Activated CD8-positive, alpha-beta T cell treated with anti-CD3 and anti-CD28 coated beads for 36 hours (primary cell): ENCODE measurements around the gene CAVIN1. TPM values are rescaled to one million over a fixed set of nuclear protein-coding genes. Genes with fewer than 3 reads are reported as not detected.

Experiments
- ATAC-seq: fragments of 200-7000 bp; cut with Tn5 transposase; one replicate; pipeline ENCODE4 v1.10.0; 2021; ENCODE audit warnings: mild to moderate bottlenecking, moderate library complexity
- CTCF ChIA-PET: fragments of 350-600 bp; sonication (Branson Sonifier 250); formaldehyde crosslinking; loops from one replicate; lab custom pipeline; 2021; ENCODE audit warnings: antibody characterized with exemption; lab: Charles Lee
- POLR2A ChIA-PET: fragments of 350-600 bp; sonication (Branson Sonifier 250); formaldehyde crosslinking; loops from one replicate; lab custom pipeline; 2021; ENCODE audit warnings: antibody characterized with exemption; lab: Charles Lee
- DNase-seq: peaks from one replicate; pipeline ENCODE4 v3.0.0-alpha.2; 2020
- H3K27ac Mint-ChIP-seq: one replicate; pipeline ENCODE4 v1.8.0; 2021; ENCODE audit warnings: mild to moderate bottlenecking, mixed read lengths
- H3K27me3 Mint-ChIP-seq: one replicate; pipeline ENCODE4 v1.8.0; 2021; ENCODE audit warnings: mixed read lengths
- H3K36me3 Mint-ChIP-seq: one replicate; pipeline ENCODE4 v1.8.0; 2021; ENCODE audit warnings: low read depth, mixed read lengths
- H3K4me1 Mint-ChIP-seq: one replicate; pipeline ENCODE4 v1.8.0; 2021; ENCODE audit warnings: low read depth, mixed read lengths
- H3K4me3 Mint-ChIP-seq: one replicate; pipeline ENCODE4 v1.8.0; 2021; ENCODE audit warnings: mild to moderate bottlenecking, moderate library complexity, mixed read lengths
- H3K9me3 Mint-ChIP-seq: one replicate; pipeline ENCODE4 v1.8.0; 2021; ENCODE audit warnings: mixed read lengths
- intact Hi-C: fragments of 100-400 bp; cut with micrococcal nuclease; formaldehyde crosslinking; loops from one replicate; pipeline ENCODE4 v1.10.0; 2022
- total RNA-seq, 2 experiments: library from RNA; stranded (reverse); gene quantifications; one replicate each; pipeline ENCODE4 v1.2.3, GENCODE V29; 2021
- TF ChIP-seq, protein P1 (sequence below): fragments of 200-600 bp; IDR thresholded peaks from one replicate; pipeline ENCODE4 v1.8.0; 2022; ENCODE audit warnings: antibody characterized with exemption, mild to moderate bottlenecking

The CAVIN1 gene
- total RNA-seq, 2 experiments from 2014 or later = 1.8 to 2.0 TPM

DNA sequence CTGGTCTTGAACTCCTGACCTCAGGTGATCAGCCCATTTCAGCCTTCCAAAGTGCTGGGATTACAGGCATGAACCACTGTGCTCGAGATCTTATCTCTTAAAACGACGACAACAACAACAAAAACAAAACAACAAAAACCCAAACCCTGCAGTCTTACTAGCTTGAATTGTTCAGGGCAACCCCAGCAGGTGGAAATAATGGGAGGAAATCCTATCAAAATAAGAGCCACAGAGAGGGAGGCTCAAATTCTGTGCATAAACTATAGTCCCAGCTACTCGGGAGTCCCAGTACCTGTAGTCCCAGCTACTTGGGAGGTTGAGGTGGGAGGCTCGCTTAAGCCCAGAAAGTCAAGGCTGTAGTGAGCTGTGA is 19.1 kb upstream of the CAVIN1 start:
- POLR2A ChIA-PET = interaction anchor here (0.6 kb wide), 1 partner anchor 64 kb away, joined by 3 read pairs; no protein-coding TSS in a partner anchor
- intact Hi-C loops = no loop called here
- no peak overlapping the region for H3K27ac Mint-ChIP-seq
- H3K4me3 Mint-ChIP-seq = no peak overlapping the region
- peaks cover 6% of the 10 kb centered on the region for H3K27me3 Mint-ChIP-seq
- H3K36me3 Mint-ChIP-seq = no peaks in the 10 kb centered on the region
- CTCF ChIA-PET = interaction anchor here (1.5 to 3.5 kb wide), 5 partner anchors 18 to 120 kb away, joined by 3 to 34 read pairs (median 6); no protein-coding TSS in a partner anchor
- DNase-seq (no peak), ATAC-seq (no peak)
- no peaks in the 10 kb centered on the region for H3K9me3 Mint-ChIP-seq
- TF ChIP-seq, protein P1, sequence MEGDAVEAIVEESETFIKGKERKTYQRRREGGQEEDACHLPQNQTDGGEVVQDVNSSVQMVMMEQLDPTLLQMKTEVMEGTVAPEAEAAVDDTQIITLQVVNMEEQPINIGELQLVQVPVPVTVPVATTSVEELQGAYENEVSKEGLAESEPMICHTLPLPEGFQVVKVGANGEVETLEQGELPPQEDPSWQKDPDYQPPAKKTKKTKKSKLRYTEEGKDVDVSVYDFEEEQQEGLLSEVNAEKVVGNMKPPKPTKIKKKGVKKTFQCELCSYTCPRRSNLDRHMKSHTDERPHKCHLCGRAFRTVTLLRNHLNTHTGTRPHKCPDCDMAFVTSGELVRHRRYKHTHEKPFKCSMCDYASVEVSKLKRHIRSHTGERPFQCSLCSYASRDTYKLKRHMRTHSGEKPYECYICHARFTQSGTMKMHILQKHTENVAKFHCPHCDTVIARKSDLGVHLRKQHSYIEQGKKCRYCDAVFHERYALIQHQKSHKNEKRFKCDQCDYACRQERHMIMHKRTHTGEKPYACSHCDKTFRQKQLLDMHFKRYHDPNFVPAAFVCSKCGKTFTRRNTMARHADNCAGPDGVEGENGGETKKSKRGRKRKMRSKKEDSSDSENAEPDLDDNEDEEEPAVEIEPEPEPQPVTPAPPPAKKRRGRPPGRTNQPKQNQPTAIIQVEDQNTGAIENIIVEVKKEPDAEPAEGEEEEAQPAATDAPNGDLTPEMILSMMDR = no peak
- H3K4me1 Mint-ChIP-seq = peaks cover 11% of the 10 kb centered on the region

DNA sequence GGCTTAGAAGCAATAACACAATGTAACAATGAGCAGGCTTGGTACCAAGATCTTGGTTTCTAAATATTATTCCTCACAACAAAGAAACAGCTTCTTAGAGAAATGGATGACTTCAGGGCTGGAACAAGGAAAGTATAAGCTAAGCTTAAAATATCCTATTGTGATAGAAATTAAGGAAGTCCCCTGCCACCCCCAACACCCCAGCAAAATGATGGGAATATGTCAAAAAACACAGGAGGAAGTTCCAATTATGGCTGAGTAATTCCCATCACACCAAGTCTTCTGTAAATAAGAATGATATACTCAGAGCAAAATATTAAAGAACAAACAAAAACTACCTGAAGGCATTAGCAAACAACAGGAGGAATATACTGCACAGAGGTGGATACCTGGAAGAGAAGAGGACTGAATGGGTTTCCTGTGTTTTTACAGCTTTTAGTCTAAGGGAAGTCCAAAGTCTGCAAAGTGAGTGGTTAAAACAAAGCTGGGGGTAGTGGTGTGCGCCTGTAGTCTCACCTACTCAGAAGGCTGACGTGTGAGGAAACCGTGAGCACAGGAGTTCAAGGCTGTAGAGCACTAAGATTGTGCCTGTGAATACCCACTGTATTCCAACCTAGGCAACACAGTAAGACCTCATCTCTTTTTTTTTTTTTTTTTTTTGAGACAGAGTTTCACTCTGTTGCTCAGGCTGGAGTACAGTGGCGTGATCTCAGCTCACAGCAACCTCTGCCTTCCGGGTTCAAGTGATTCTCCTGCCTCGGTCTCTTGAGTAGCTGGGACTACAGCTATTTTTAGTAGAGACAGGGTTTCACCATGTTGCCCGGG is 18.5 kb upstream of the CAVIN1 start:
- DNase-seq (no peak), ATAC-seq (no peak)
- H3K36me3 Mint-ChIP-seq = no peaks in the 10 kb centered on the region
- CTCF ChIA-PET = interaction anchor here (0.6 to 3.5 kb wide), 9 partner anchors 9 to 172 kb away, joined by 3 to 34 read pairs (median 4); no protein-coding TSS in a partner anchor
- H3K27ac Mint-ChIP-seq = no peak overlapping the region
- no peaks in the 10 kb centered on the region for H3K9me3 Mint-ChIP-seq
- TF ChIP-seq, protein P1 = no peak
- intact Hi-C loops = no loop called here
- peaks cover 11% of the 10 kb centered on the region for H3K4me1 Mint-ChIP-seq
- peaks cover 6% of the 10 kb centered on the region for H3K27me3 Mint-ChIP-seq
- POLR2A ChIA-PET = interaction anchor here (0.6 to 0.9 kb wide), 3 partner anchors 65 to 136 kb away, joined by 3 to 4 read pairs (median 3); partner anchors contain the start of gene PSMC3IP
- H3K4me3 Mint-ChIP-seq = no peak overlapping the region

DNA sequence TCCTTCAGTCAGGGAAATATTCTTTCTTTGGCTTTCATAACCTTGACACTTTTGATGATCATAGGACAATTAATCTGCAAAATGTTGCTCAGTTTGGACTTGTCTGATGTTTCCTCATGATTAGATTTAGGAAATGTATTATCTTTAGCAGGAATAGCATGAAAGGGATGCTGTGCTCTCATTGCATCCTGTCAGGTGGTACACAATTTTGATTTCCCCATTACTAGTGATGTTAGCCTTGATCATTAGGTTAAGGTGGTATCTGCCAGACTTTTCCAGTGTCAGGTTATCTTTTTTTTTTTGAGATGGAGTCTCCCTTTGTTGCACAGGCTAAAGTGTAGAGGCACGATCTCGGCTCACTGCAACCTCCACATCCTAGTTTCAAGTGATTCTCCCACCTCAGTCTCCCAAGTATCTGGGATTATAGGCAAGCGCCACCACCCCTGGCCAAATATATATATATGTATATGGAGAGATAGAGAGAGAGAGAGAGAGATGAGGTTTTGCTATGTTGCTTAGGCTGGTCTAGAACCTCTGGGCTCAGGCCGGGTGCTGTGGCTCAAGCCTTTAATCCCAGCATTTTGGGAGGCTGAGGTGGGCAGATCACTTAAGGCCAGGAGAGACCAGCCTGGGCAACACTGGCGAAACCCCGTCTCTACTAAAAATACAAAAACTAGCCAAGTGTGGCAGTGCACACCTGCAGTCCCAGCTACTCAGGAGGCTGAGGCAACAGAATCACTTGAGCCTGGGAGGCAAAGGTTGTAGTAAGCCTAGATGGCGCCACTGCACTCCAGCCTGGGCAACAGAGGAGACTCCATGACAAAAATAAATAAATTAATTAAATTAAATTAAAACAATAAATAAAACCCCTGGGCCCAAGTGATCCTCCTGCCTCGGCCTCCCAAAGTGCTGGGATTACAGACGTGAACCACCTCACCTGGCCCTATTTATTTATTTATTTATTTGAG is 15.8 kb upstream of the CAVIN1 start:
- H3K9me3 Mint-ChIP-seq = no peaks in the 10 kb centered on the region
- ATAC-seq = peak; percentile 42
- ChIA-PET CTCF (interaction anchor here (0.6 to 3.5 kb wide), 12 partner anchors 9 to 91 kb away, joined by 3 to 34 read pairs (median 4); no protein-coding TSS in a partner anchor), POLR2A (no interaction called here)
- H3K4me1 Mint-ChIP-seq = peaks cover 7% of the 10 kb centered on the region
- peak; percentile 77 for DNase-seq
- no peaks in the 10 kb centered on the region for H3K36me3 Mint-ChIP-seq
- H3K27ac Mint-ChIP-seq = no peak overlapping the region
- H3K4me3 Mint-ChIP-seq = no peak overlapping the region
- TF ChIP-seq, protein P1 = peak; percentile 62
- intact Hi-C loops = loop anchor here (2.0 kb wide), 1 partner anchor 78 kb away; no protein-coding TSS in a partner anchor
- peaks cover 4% of the 10 kb centered on the region for H3K27me3 Mint-ChIP-seq

DNA sequence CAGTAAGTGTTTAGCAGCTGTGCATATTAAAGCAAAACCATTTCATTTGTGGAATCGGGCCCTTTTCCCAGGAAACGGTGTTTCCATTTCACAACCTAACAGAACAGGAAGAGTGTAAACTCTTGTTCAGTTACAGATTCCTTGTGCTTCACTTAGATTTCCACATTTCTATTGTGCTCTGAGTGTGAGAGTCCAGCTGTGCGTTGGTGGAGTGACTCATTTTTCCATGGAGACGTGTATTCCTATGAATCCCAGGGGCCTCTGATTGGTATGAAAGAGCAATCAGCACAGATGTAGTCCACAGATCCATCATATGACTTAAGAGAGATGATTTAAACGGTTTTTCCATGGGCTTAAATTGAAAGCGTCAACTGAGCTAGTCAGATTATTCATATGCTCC is 13.3 kb upstream of the CAVIN1 start:
- no peaks in the 10 kb centered on the region for H3K36me3 Mint-ChIP-seq
- TF ChIP-seq, protein P1 = no peak
- no peak for DNase-seq
- peaks cover 1% of the 10 kb centered on the region for H3K4me1 Mint-ChIP-seq
- no peaks in the 10 kb centered on the region for H3K27me3 Mint-ChIP-seq
- H3K9me3 Mint-ChIP-seq = no peaks in the 10 kb centered on the region
- POLR2A ChIA-PET = no interaction called here
- no peak overlapping the region for H3K4me3 Mint-ChIP-seq
- CTCF ChIA-PET = interaction anchor here (1.6 to 2.6 kb wide), 5 partner anchors 8 to 214 kb away, joined by 4 to 7 read pairs (median 7); no protein-coding TSS in a partner anchor
- H3K27ac Mint-ChIP-seq = no peak overlapping the region
- ATAC-seq = no peak
- intact Hi-C loops = no loop called here
